ENCODE data around the gene CD151.

Gene CD151

GRCh38 chr11:859394-860131 is 26.8 kb downstream of the CD151 start:
- no peak for DNase-seq

- DNase-seq: no peak
These were observed 27.7 kb downstream of the CD151 start for GRCh38 chr11:860234-861104.

GRCh38 chr11:861105-861479 is 28.3 kb downstream of the CD151 start:
- DNase-seq: no peak

GRCh38 chr11:862081-862661 is 29.4 kb downstream of the CD151 start:
- no peak for DNase-seq

- no peak for DNase-seq
These were observed 29.9 kb downstream of the CD151 start for GRCh38 chr11:862696-863022.

- no peak for DNase-seq
These were observed 30.5 kb downstream of the CD151 start for GRCh38 chr11:863023-863909.

GRCh38 chr11:863910-864827 is 31.4 kb downstream of the CD151 start:
- no peak for DNase-seq

- DNase-seq: no peak
These were observed 32.1 kb downstream of the CD151 start for GRCh38 chr11:864898-865297.

- DNase-seq: no peak
These were observed 33.0 kb downstream of the CD151 start for GRCh38 chr11:865462-866430.

GRCh38 chr11:866481-866880 is 33.7 kb downstream of the CD151 start:
- DNase-seq: no peak

GRCh38 chr11:867856-868358 is 35.2 kb downstream of the CD151 start:
- no peak for DNase-seq

- no peak for DNase-seq
These were observed 35.6 kb downstream of the CD151 start for GRCh38 chr11:868394-868793.

- DNase-seq: no peak
These were observed 36.0 kb downstream of the CD151 start for GRCh38 chr11:868802-869201.

GRCh38 chr11:869399-870126 is 36.8 kb downstream of the CD151 start:
- DNase-seq: no peak

- DNase-seq: no peak
These were observed 37.3 kb downstream of the CD151 start for GRCh38 chr11:870127-870413.

GRCh38 chr11:870418-870817 is 37.7 kb downstream of the CD151 start:
- DNase-seq: no peak

GRCh38 chr11:871472-871871 is 38.7 kb downstream of the CD151 start:
- DNase-seq: no peak

- no peak for DNase-seq
These were observed 40.0 kb downstream of the CD151 start for GRCh38 chr11:872799-873198.

GRCh38 chr11:873706-874105 is 41.0 kb downstream of the CD151 start:
- no peak for DNase-seq

- DNase-seq: no peak
These were observed 42.5 kb downstream of the CD151 start for GRCh38 chr11:875203-875602.

All from stimulated activated CD8-positive, alpha-beta memory T cell treated with anti-CD3 and anti-CD28 coated beads, Interleukin-4, amount 100 ng/mL, for 48 hours (primary cell).